NCI-H187 treated with DMSO at 0.1 percent for 48 hours (cell line): ENCODE results near the gene MRPS10.
"Not testable (repeated sequence)": the region's sequence is repeated elsewhere in the genome, so short reads cannot be mapped to it uniquely, and the experiment has no call there.

ENCODE experiments used
- DNase-seq: peaks from one replicate; lab custom pipeline; 2025; lab: John Stamatoyannopoulos, UW

The MRPS10 gene

GRCh38 chr6:42177514-42178364 lies 39.9 kb downstream of the MRPS10 start:
- no peak for DNase-seq

- DNase-seq: no peak
Observed at GRCh38 chr6:42176981-42177380, 40.7 kb downstream of the MRPS10 start.

GRCh38 chr6:42175860-42176259 lies 41.8 kb downstream of the MRPS10 start:
- DNase-seq: no peak

GRCh38 chr6:42173101-42173500 lies 44.6 kb downstream of the MRPS10 start, which contains the start of gene GUCA1A:
Gene GUCA1A, plus strand, starts transcription at chr6:42173364. Its CDS starts 250 bp downstream, at chr6:42173614.
- no peak for DNase-seq

GRCh38 chr6:42171813-42172581 lies 45.7 kb downstream of the MRPS10 start:
- DNase-seq: no peak

- DNase-seq: not testable (repeated sequence)
Observed at GRCh38 chr6:42169780-42170179, 47.9 kb downstream of the MRPS10 start.

- DNase-seq: no peak
Observed at GRCh38 chr6:42168650-42169049, 49.0 kb downstream of the MRPS10 start.

GRCh38 chr6:42166444-42167141 lies 51.1 kb downstream of the MRPS10 start:
- DNase-seq: no peak

- no peak for DNase-seq
Observed at GRCh38 chr6:42165016-42165415, 52.6 kb downstream of the MRPS10 start.

GRCh38 chr6:42163981-42164380 lies 53.7 kb downstream of the MRPS10 start:
- no peak for DNase-seq

- DNase-seq: no peak
Observed at GRCh38 chr6:42162812-42163211, 54.8 kb downstream of the MRPS10 start.

GRCh38 chr6:42162384-42162783 lies 55.3 kb downstream of the MRPS10 start:
- DNase-seq: no peak

- DNase-seq: no peak
Observed at GRCh38 chr6:42159431-42160024, 58.1 kb downstream of the MRPS10 start.

- DNase-seq: no peak
Observed at GRCh38 chr6:42158631-42159030, 59.0 kb downstream of the MRPS10 start.

- no peak for DNase-seq
Observed at GRCh38 chr6:42158011-42158410, 59.6 kb downstream of the MRPS10 start.
